ENCODE measurements around the gene OBP2A. TPM values are rescaled to one million over a fixed set of nuclear protein-coding genes. Genes with fewer than 3 reads are reported as not detected.

Gene OBP2A
- total RNA-seq, 1 experiment from 2014 or later: not detected

GRCh38 chr9:135508211-135508820 lies 37.6 kb upstream of the OBP2A start:
- POLR2A ChIA-PET: no interaction called here
- Histone ChIP-seq H3K9me3 (ENCODE audit: control insufficient read depth in 1 of 2, insufficient read depth in 1 of 2, low read depth in 1 of 2, low read length in 2 of 2) (no peaks in the 10 kb centered on the region; a peak in 1 of 4 replicates), H4K20me1 (ENCODE audit: insufficient read depth) (peaks cover 4% of the 10 kb centered on the region; the same call in 1 of the 2 replicates), H3K27me3 (ENCODE audit: insufficient read depth, low read length) (no peaks in the 10 kb centered on the region), H3K27ac (ENCODE audit: low read depth, low read length) (no peak overlapping the region), H3K79me2 (ENCODE audit: insufficient read depth, low read length) (peaks cover 12% of the 10 kb centered on the region), H3K4me3 (replicated peaks in 1 of 2; ENCODE audit: low read depth in 1 of 2, low read length in 2 of 2) (no peak overlapping the region), H3K36me3 (ENCODE audit: control insufficient read depth in 1 of 2, insufficient read depth in 2 of 2, low read length in 2 of 2) (peaks cover 9 to 20% of the 10 kb centered on the region in 2 experiments; a peak in 2 of 4 replicates), H3K4me2 (ENCODE audit: low read length) (no peak overlapping the region), H3K9me2 (ENCODE audit: insufficient read depth) (no peaks in the 10 kb centered on the region), H3K4me1 (ENCODE audit: control insufficient read depth in 1 of 2, insufficient read depth in 2 of 2, low read length in 2 of 2) (peaks cover 6 to 24% of the 10 kb centered on the region in 2 experiments; a peak in 3 of 4 replicates), H3K9ac (ENCODE audit: low read length) (no peak overlapping the region), H2AFZ (ENCODE audit: low read depth, low read length, poor library complexity, severe bottlenecking) (no peak overlapping the region)
- RAD21 ChIA-PET (ENCODE audit: low non-redundant PET in 1 of 2, low total read pairs in 2 of 2, uncharacterized antibody in 2 of 2, unreplicated experiment in 2 of 2): no interaction called here
- no TSS peak for BruUV-seq (replicated peaks)
- intact Hi-C loops (cut with micrococcal nuclease): no loop called here
- DNase-seq (ENCODE audit: low read depth, low spot score): no peak
- no peak for ATAC-seq
- no peak for TF ChIP-seq ZFX (IDR thresholded peaks at IDR 0.05)
- CTCF ChIA-PET: no interaction called here

- Histone ChIP-seq H4K20me1 (ENCODE audit: insufficient read depth) (peaks cover 2% of the 10 kb centered on the region; the same call in 1 of the 2 replicates), H3K4me3 (replicated peaks in 1 of 2; ENCODE audit: low read depth in 1 of 2, low read length in 2 of 2) (no peak overlapping the region), H3K4me2 (ENCODE audit: low read length) (no peak overlapping the region), H3K9me3 (ENCODE audit: control insufficient read depth in 1 of 2, insufficient read depth in 1 of 2, low read depth in 1 of 2, low read length in 2 of 2) (no peaks in the 10 kb centered on the region; a peak in 1 of 4 replicates), H3K36me3 (ENCODE audit: control insufficient read depth in 1 of 2, insufficient read depth in 2 of 2, low read length in 2 of 2) (peaks cover 0 to 8% of the 10 kb centered on the region in 2 experiments; a peak in 1 of 4 replicates), H3K27me3 (ENCODE audit: insufficient read depth, low read length) (no peaks in the 10 kb centered on the region), H2AFZ (ENCODE audit: low read depth, low read length, poor library complexity, severe bottlenecking) (no peak overlapping the region), H3K9me2 (ENCODE audit: insufficient read depth) (no peaks in the 10 kb centered on the region), H3K9ac (ENCODE audit: low read length) (no peak overlapping the region), H3K4me1 (ENCODE audit: control insufficient read depth in 1 of 2, insufficient read depth in 2 of 2, low read length in 2 of 2) (peaks cover 6 to 24% of the 10 kb centered on the region in 2 experiments; a peak in 3 of 4 replicates), H3K79me2 (ENCODE audit: insufficient read depth, low read length) (0 out of 2 replicates have a peak, but pooled peaks cover under 1% of the 10 kb centered on the region), H3K27ac (ENCODE audit: low read depth, low read length) (no peak overlapping the region)
- ChIA-PET CTCF (no interaction called here), RAD21 (ENCODE audit: low non-redundant PET in 1 of 2, low total read pairs in 2 of 2, uncharacterized antibody in 2 of 2, unreplicated experiment in 2 of 2) (no interaction called here), POLR2A (no interaction called here)
- BruUV-seq (replicated peaks): no TSS peak
- DNase-seq (ENCODE audit: low read depth, low spot score) (no peak), ATAC-seq (no peak)
- intact Hi-C loops (cut with micrococcal nuclease): no loop called here
- no peak for TF ChIP-seq MAX (IDR thresholded peaks at IDR 0.05)
- no peak for TF ChIP-seq YY1 (IDR thresholded peaks at IDR 0.05; ENCODE audit: extremely low read depth, insufficient replicate concordance, low read depth, low read length)
- TF ChIP-seq ZBTB33 (IDR thresholded peaks at IDR 0.05; ENCODE audit: extremely low read depth, insufficient replicate concordance, low read length): no peak
- no peak for TF ChIP-seq ZNF274 (IDR thresholded peaks at IDR 0.05; ENCODE audit: low read depth, low read length)
- TF ChIP-seq CEBPB (IDR thresholded peaks at IDR 0.05; ENCODE audit: low read depth): no peak
- no peak for TF ChIP-seq REST (IDR thresholded peaks at IDR 0.05; ENCODE audit: low read depth)
- TF ChIP-seq ZFX (IDR thresholded peaks at IDR 0.05): no peak
- TF ChIP-seq TCF7L2 (IDR thresholded peaks at IDR 0.05; ENCODE audit: borderline replicate concordance, extremely low read depth, insufficient read depth, insufficient read length): no peak
- TF ChIP-seq SRF (IDR thresholded peaks at IDR 0.05; ENCODE audit: low read depth): no peak
- TF ChIP-seq POLR2AphosphoS5 (IDR thresholded peaks at IDR 0.05; ENCODE audit: low read depth, low read length): no peak
- TF ChIP-seq EZH2 (IDR thresholded peaks at IDR 0.05): no peak
- TF ChIP-seq RAD21 (IDR thresholded peaks at IDR 0.05; ENCODE audit: low read depth): no peak
- no peak for TF ChIP-seq CBX3 (IDR thresholded peaks at IDR 0.05; ENCODE audit: low read depth)
- no peak for TF ChIP-seq JUND (IDR thresholded peaks at IDR 0.05)
- TF ChIP-seq FOSL1 (IDR thresholded peaks at IDR 0.05; ENCODE audit: low read depth): no peak
Measured at GRCh38 chr9:135509458-135509857, 36.5 kb upstream of the OBP2A start.
